ENCODE results near the gene KRTAP1-4.

KRTAP1-4 gene

GRCh38 chr17:41024697-41025096, 5.3 kb downstream of the KRTAP1-4 start:
- Histone ChIP-seq H3K4me1 (ENCODE audit: control extremely low read depth in 1 of 4, control insufficient read depth in 4 of 4, insufficient read depth in 4 of 4, low read length in 3 of 4) (no peaks in the 10 kb centered on the region), H3K4me3 (ENCODE audit: control insufficient read depth in 1 of 7, extremely low read depth in 1 of 7, insufficient read depth in 4 of 7, low read depth in 2 of 7, low read length in 6 of 7) (no peak overlapping the region), H3K36me3 (ENCODE audit: control insufficient read depth in 4 of 4, insufficient read depth in 4 of 4, low read length in 3 of 4) (no peaks in the 10 kb centered on the region), H3K27me3 (replicated peaks in 2 of 5; ENCODE audit: control insufficient read depth in 4 of 5, insufficient read depth in 5 of 5, low read length in 4 of 5) (no peaks in the 10 kb centered on the region), H3K27ac (ENCODE audit: insufficient read depth in 1 of 2, low read depth in 1 of 2, low read length in 2 of 2, poor library complexity in 1 of 2, severe bottlenecking in 2 of 2) (no peak overlapping the region), H3K9me3 (ENCODE audit: control extremely low read depth in 1 of 5, control insufficient read depth in 4 of 5, insufficient read depth in 2 of 5, low read depth in 1 of 5, low read length in 4 of 5) (peaks cover 0 to 3% (median 0%) of the 10 kb centered on the region in 5 experiments)
- no peak for DNase-seq
- ChIA-PET POLR2A (no interaction called here), CTCF (no interaction called here)
- 93% methylated on average over 3 of the region's 3 CpGs for WGBS (ENCODE audit: insufficient coverage)

DNA sequence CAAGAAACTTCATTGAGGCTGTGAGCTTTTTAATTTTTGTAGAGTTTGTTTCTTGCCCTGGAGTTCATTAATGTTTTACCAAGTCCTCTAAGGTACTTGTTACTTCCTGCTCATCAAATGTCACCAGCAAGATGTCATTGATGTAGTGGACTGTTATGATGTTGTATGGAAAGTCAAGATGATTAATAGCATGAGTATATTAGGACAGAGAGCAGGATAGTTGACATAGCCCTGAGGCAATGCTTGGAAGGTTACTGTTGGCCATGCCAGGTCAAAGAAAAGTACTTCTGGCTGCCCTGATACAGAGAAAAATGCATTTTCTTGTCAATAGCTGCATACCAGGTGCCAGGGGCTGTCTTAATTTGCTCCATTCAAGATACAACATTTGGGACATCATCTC, 9.7 kb downstream of the KRTAP1-4 start:
- POLR2A ChIA-PET: no interaction called here

DNA sequence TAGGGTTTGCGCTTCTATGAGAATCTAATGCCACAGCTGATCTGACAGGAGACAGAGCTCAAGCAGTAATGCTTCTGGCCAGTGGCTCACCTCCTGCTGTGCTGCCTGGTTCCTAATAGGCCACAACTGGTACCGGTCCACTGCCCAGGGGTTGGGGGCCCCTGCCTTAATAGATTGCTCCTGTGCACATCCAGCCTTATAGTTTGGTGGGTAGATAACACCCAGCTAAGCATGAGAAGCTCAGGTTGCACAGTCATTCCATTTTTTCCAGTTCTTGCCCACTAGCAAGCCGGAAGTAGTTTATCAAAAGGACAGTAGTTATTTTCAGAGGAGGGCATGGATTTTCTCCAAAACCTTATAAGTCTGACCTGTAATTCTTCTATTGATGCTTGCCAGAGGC, 10.6 kb downstream of the KRTAP1-4 start:
- ChIA-PET CTCF (interaction anchor here (1.7 kb wide), 1 partner anchor 10 kb away, joined by 5 read pairs; the partner anchor contains the start of gene KRTAP1-4), POLR2A (no interaction called here)
- Histone ChIP-seq H3K27me3 (replicated peaks in 2 of 5; ENCODE audit: control insufficient read depth in 4 of 5, insufficient read depth in 5 of 5, low read length in 4 of 5) (no peaks in the 10 kb centered on the region), H3K27ac (ENCODE audit: insufficient read depth in 1 of 2, low read depth in 1 of 2, low read length in 2 of 2, poor library complexity in 1 of 2, severe bottlenecking in 2 of 2) (no peak overlapping the region), H3K36me3 (ENCODE audit: control insufficient read depth in 4 of 4, insufficient read depth in 4 of 4, low read length in 3 of 4) (no peaks in the 10 kb centered on the region), H3K9me3 (ENCODE audit: control extremely low read depth in 1 of 5, control insufficient read depth in 4 of 5, insufficient read depth in 2 of 5, low read depth in 1 of 5, low read length in 4 of 5) (peaks cover 0 to 3% (median 0%) of the 10 kb centered on the region in 5 experiments), H3K4me1 (ENCODE audit: control extremely low read depth in 1 of 4, control insufficient read depth in 4 of 4, insufficient read depth in 4 of 4, low read length in 3 of 4) (peaks cover 3 to 13% (median 5%) of the 10 kb centered on the region in 4 experiments), H3K4me3 (ENCODE audit: control insufficient read depth in 1 of 7, extremely low read depth in 1 of 7, insufficient read depth in 4 of 7, low read depth in 2 of 7, low read length in 6 of 7) (no peak overlapping the region)
- WGBS (ENCODE audit: insufficient coverage): 100% methylated on average over 2 of the region's 3 CpGs
- no peak for DNase-seq

More for the DNA sequence above, 9.7 kb downstream of the KRTAP1-4 start:
- Histone ChIP-seq H3K4me3 (ENCODE audit: control insufficient read depth in 1 of 7, extremely low read depth in 1 of 7, insufficient read depth in 4 of 7, low read depth in 2 of 7, low read length in 6 of 7) (no peak overlapping the region), H3K9me3 (ENCODE audit: control extremely low read depth in 1 of 5, control insufficient read depth in 4 of 5, insufficient read depth in 2 of 5, low read depth in 1 of 5, low read length in 4 of 5) (peaks cover 0 to 3% (median 0%) of the 10 kb centered on the region in 5 experiments), H3K27me3 (replicated peaks in 2 of 5; ENCODE audit: control insufficient read depth in 4 of 5, insufficient read depth in 5 of 5, low read length in 4 of 5) (no peaks in the 10 kb centered on the region), H3K27ac (ENCODE audit: insufficient read depth in 1 of 2, low read depth in 1 of 2, low read length in 2 of 2, poor library complexity in 1 of 2, severe bottlenecking in 2 of 2) (no peak overlapping the region), H3K36me3 (ENCODE audit: control insufficient read depth in 4 of 4, insufficient read depth in 4 of 4, low read length in 3 of 4) (no peaks in the 10 kb centered on the region), H3K4me1 (ENCODE audit: control extremely low read depth in 1 of 4, control insufficient read depth in 4 of 4, insufficient read depth in 4 of 4, low read length in 3 of 4) (peaks cover 3 to 13% (median 5%) of the 10 kb centered on the region in 4 experiments)
- no peak for DNase-seq
- CTCF ChIA-PET: interaction anchor here (1.7 kb wide), 1 partner anchor 9 kb away, joined by 5 read pairs; the partner anchor contains the start of gene KRTAP1-4

GRCh38 chr17:41018541-41018940, 11.5 kb downstream of the KRTAP1-4 start:
- CTCF ChIA-PET: interaction anchor here (1.7 kb wide), 1 partner anchor 11 kb away, joined by 5 read pairs; the partner anchor contains the start of gene KRTAP1-4
- WGBS (ENCODE audit: insufficient coverage): 26% methylated on average over 2 of the region's 3 CpGs
- H3K27me3 ChIP-seq (replicated peaks in 2 of 5; ENCODE audit: control insufficient read depth in 4 of 5, insufficient read depth in 5 of 5, low read length in 4 of 5): no peaks in the 10 kb centered on the region
- H3K9me3 ChIP-seq (ENCODE audit: control extremely low read depth in 1 of 5, control insufficient read depth in 4 of 5, insufficient read depth in 2 of 5, low read depth in 1 of 5, low read length in 4 of 5): peaks cover 0 to 3% (median 0%) of the 10 kb centered on the region in 5 experiments
- no peak overlapping the region for H3K4me3 ChIP-seq (ENCODE audit: control insufficient read depth in 1 of 7, extremely low read depth in 1 of 7, insufficient read depth in 4 of 7, low read depth in 2 of 7, low read length in 6 of 7)
- H3K36me3 ChIP-seq (ENCODE audit: control insufficient read depth in 4 of 4, insufficient read depth in 4 of 4, low read length in 3 of 4): no peaks in the 10 kb centered on the region
- no peak overlapping the region for H3K27ac ChIP-seq (ENCODE audit: insufficient read depth in 1 of 2, low read depth in 1 of 2, low read length in 2 of 2, poor library complexity in 1 of 2, severe bottlenecking in 2 of 2)
- POLR2A ChIA-PET: interaction anchor here (1.1 kb wide), 1 partner anchor 35 kb away, joined by 3 read pairs; the partner anchor contains the start of gene KRT40
- peaks cover 3 to 13% (median 5%) of the 10 kb centered on the region in 4 experiments for H3K4me1 ChIP-seq (ENCODE audit: control extremely low read depth in 1 of 4, control insufficient read depth in 4 of 4, insufficient read depth in 4 of 4, low read length in 3 of 4)
- peak; percentile 6 to 55 (median 54) for DNase-seq

DNA sequence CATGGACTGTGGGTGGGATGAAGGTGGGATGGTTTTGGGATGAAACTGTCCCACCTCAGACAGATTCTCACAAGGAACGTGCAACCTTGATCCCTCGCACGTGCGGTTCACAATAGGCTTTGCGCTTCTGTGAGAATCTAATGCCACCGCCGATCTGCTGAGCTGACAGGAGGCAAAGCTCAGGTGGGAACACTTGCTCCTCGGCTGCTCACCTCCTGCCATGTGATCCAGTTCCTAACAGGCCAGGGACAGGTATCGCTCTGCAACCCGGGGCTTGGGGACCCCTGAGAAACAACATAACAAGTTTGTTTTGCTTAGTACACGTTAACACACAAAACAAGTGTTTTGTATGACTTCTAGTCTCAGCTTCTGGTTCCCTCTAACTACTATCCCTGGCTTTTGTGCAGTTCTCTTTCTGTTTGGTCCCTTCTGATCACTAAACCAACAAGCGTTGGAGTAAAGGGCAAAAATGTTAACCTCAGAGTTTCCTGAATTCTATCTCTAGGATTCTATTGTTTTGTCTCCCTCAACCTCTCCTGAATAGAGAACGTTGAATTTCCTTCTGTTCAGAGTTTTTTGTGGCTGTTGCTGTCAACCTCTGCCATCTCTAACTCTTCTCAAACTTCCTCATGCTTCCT, 13.3 kb downstream of the KRTAP1-4 start:
- POLR2A ChIA-PET: no interaction called here
- H3K27me3 ChIP-seq (replicated peaks in 2 of 5; ENCODE audit: control insufficient read depth in 4 of 5, insufficient read depth in 5 of 5, low read length in 4 of 5): no peaks in the 10 kb centered on the region
- H3K9me3 ChIP-seq (ENCODE audit: control extremely low read depth in 1 of 5, control insufficient read depth in 4 of 5, insufficient read depth in 2 of 5, low read depth in 1 of 5, low read length in 4 of 5): peaks cover 0 to 3% (median 0%) of the 10 kb centered on the region in 5 experiments
- CTCF ChIA-PET: no interaction called here
- H3K36me3 ChIP-seq (ENCODE audit: control insufficient read depth in 4 of 4, insufficient read depth in 4 of 4, low read length in 3 of 4): no peaks in the 10 kb centered on the region
- peaks cover 3 to 13% (median 5%) of the 10 kb centered on the region in 4 experiments for H3K4me1 ChIP-seq (ENCODE audit: control extremely low read depth in 1 of 4, control insufficient read depth in 4 of 4, insufficient read depth in 4 of 4, low read length in 3 of 4)
- 87% methylated on average over 12 of the region's 13 CpGs for WGBS (ENCODE audit: insufficient coverage)
- no peak overlapping the region for H3K27ac ChIP-seq (ENCODE audit: insufficient read depth in 1 of 2, low read depth in 1 of 2, low read length in 2 of 2, poor library complexity in 1 of 2, severe bottlenecking in 2 of 2)
- no peak overlapping the region for H3K4me3 ChIP-seq (ENCODE audit: control insufficient read depth in 1 of 7, extremely low read depth in 1 of 7, insufficient read depth in 4 of 7, low read depth in 2 of 7, low read length in 6 of 7)
- no peak for DNase-seq

GRCh38 chr17:41015454-41015853, 14.5 kb downstream of the KRTAP1-4 start:
- ChIA-PET POLR2A (no interaction called here), CTCF (no interaction called here)
- Histone ChIP-seq H3K36me3 (ENCODE audit: control insufficient read depth in 4 of 4, insufficient read depth in 4 of 4, low read length in 3 of 4) (no peaks in the 10 kb centered on the region), H3K4me1 (ENCODE audit: control extremely low read depth in 1 of 4, control insufficient read depth in 4 of 4, insufficient read depth in 4 of 4, low read length in 3 of 4) (peaks cover 3 to 13% (median 5%) of the 10 kb centered on the region in 4 experiments), H3K9me3 (ENCODE audit: control extremely low read depth in 1 of 5, control insufficient read depth in 4 of 5, insufficient read depth in 2 of 5, low read depth in 1 of 5, low read length in 4 of 5) (no peaks in the 10 kb centered on the region), H3K4me3 (ENCODE audit: control insufficient read depth in 1 of 7, extremely low read depth in 1 of 7, insufficient read depth in 4 of 7, low read depth in 2 of 7, low read length in 6 of 7) (no peak overlapping the region), H3K27ac (ENCODE audit: insufficient read depth in 1 of 2, low read depth in 1 of 2, low read length in 2 of 2, poor library complexity in 1 of 2, severe bottlenecking in 2 of 2) (no peak overlapping the region), H3K27me3 (replicated peaks in 2 of 5; ENCODE audit: control insufficient read depth in 4 of 5, insufficient read depth in 5 of 5, low read length in 4 of 5) (no peaks in the 10 kb centered on the region)
- no peak for DNase-seq
- WGBS (ENCODE audit: insufficient coverage): 94% methylated on average over 4 of the region's 7 CpGs

GRCh38 chr17:41013606-41014005, 16.4 kb downstream of the KRTAP1-4 start:
- no peak overlapping the region for H3K4me3 ChIP-seq (ENCODE audit: control insufficient read depth in 1 of 7, extremely low read depth in 1 of 7, insufficient read depth in 4 of 7, low read depth in 2 of 7, low read length in 6 of 7)
- no peaks in the 10 kb centered on the region for H3K9me3 ChIP-seq (ENCODE audit: control extremely low read depth in 1 of 5, control insufficient read depth in 4 of 5, insufficient read depth in 2 of 5, low read depth in 1 of 5, low read length in 4 of 5)
- POLR2A ChIA-PET: no interaction called here
- no peak overlapping the region for H3K27ac ChIP-seq (ENCODE audit: insufficient read depth in 1 of 2, low read depth in 1 of 2, low read length in 2 of 2, poor library complexity in 1 of 2, severe bottlenecking in 2 of 2)
- H3K36me3 ChIP-seq (ENCODE audit: control insufficient read depth in 4 of 4, insufficient read depth in 4 of 4, low read length in 3 of 4): no peaks in the 10 kb centered on the region
- no peak for DNase-seq
- H3K27me3 ChIP-seq (replicated peaks in 2 of 5; ENCODE audit: control insufficient read depth in 4 of 5, insufficient read depth in 5 of 5, low read length in 4 of 5): no peaks in the 10 kb centered on the region
- WGBS (ENCODE audit: insufficient coverage): no CpG with 5 or more reads among the region's 1 CpG
- H3K4me1 ChIP-seq (ENCODE audit: control extremely low read depth in 1 of 4, control insufficient read depth in 4 of 4, insufficient read depth in 4 of 4, low read length in 3 of 4): peaks cover 3 to 12% (median 5%) of the 10 kb centered on the region in 4 experiments
- CTCF ChIA-PET: no interaction called here

Data from common myeloid progenitor, CD34-positive (primary cell).